HG03432 (cell line): ENCODE measurements around the gene PHLDB3.
A peak's percentile ranks its signal among the peaks of the same experiment; 100 is the strongest.

Source experiments
- ATAC-seq: cut with Tn5 transposase; IDR thresholded peaks from one replicate; pipeline ENCODE4 v1.9.1; 2021; ENCODE audit warnings: mild to moderate bottlenecking, moderate library complexity; ENCODE audit not compliant: unreplicated experiment

PHLDB3 gene

DNA sequence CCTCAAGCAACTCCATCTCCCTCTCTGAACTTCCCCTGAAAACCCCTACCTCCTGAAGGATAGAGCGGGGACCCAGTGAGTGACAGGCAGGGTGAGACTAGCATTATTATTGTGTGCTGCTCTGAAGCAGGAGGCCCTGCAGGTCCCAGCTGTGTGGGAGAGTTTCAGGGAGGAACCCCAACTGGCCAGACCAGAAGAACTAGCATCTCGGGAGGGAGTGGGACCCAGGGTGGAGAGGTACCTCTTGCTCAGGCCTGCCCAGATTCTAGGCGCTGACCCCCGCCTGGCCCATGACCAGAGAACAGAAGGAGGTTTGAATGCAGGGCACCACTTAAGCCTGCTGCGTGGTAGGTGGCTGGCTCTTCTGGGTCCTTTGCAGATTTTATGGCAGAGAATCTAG, 33.5 kb downstream of the PHLDB3 start:
- no peak for ATAC-seq

DNA sequence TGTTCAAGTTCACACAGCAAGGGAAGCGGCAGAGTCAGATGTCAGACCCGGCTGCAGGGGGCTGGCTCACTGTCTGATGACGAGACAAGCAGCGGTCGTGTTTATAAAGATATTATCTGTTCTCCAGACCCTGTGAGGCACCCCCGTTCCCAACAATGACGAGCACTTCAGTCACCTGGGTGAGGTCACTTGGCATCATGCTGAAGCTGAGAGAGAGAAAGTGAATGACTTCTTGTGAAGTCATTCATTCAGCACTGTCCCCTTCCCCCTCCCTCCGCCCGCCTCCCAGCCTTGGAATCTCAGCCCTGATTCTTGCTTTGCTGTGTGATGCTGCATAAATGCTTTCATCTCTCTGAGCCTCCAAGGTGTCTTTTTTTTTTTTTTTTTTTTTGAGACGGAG, 34.3 kb downstream of the PHLDB3 start:
- ATAC-seq: no peak

DNA sequence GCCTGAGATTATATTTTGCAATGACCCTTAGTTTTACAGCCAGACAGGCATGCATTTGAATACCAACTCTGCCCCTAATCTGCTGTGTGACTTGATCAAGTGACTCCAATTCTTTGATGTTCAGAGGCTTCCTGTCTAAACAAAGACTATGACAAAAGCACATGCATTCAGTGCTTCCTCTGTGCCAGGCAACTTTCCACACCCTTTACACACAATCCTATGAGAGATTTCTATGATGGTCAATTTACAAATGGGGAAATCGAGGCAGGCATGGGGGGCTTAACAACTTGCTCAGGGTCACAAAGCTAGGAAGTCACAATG, 35.4 kb downstream of the PHLDB3 start:
- ATAC-seq: no peak

DNA sequence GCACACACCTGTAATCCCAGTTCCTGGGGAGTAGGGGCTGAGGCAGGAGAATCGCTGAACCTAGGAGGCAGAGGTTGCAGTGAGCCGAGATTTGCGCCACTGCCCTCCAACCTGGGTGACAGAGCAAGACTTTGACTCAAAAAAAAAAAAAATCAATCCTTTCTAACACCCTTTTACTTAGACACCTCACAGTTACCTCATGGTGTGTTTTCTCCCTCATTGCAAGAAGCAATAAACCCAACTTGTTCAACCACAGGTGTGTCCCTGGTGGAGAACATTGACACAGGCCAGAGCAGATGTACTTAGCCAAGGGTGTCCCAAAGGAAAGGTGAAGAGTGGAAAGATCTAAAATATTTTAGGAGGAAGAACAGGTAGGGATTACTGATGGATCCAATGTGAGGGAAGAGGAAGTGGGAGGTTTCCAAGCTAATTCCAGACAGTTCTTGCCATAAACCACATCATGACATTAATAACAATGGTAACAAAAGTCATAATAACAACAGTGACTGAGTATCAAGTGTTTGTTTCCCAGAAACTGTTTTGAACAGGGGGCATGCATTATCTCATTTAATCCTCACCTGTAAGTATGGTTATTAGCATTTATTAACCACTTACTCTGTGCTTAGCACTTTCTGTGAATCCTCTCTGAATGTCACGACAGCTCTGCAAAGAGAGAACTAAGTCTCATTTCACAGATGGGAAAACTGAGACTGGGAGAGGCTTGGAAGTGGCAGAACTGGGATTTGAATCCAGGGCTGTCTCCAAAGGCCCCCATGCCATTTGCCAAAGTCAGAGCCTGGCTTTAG, 36.0 kb downstream of the PHLDB3 start:
- ATAC-seq: no peak

DNA sequence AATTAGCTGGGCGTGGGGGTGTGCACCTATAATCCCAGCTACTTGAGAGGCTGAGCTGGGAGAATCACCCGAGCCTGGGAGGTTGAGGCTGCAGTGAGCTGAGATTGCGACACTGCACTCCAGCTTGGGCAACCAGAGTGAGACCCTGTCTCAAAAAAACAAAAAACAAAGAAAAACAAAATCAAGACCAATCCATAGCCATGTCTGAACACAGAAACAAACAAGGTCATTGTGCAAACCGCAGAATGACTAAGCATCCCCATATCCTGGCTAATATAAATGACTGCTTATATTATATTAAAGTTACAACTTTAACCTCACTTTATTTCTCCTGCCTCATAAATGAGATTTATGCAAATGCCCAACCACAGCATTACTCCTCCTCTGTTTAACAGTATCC, 36.8 kb downstream of the PHLDB3 start:
- no peak for ATAC-seq

DNA sequence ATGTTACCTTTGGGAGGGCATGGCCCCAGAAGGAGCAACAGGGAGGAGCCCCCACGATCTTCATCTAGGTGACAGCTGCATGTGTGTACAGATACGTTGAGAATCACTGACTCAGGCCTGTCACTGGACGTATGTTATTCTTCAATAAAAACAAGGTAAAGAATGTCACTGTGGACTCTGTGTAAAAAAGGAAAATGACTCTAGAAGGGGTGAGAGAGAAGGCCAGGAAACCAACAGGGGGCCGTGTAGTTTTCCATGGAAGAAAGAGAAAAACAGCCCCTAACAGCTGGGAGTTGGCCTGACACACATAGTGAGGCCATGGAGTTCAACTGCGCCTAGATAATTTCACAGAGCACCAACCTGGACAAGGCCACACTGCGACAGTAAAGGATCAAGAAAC, 37.3 kb downstream of the PHLDB3 start:
- no peak for ATAC-seq

DNA sequence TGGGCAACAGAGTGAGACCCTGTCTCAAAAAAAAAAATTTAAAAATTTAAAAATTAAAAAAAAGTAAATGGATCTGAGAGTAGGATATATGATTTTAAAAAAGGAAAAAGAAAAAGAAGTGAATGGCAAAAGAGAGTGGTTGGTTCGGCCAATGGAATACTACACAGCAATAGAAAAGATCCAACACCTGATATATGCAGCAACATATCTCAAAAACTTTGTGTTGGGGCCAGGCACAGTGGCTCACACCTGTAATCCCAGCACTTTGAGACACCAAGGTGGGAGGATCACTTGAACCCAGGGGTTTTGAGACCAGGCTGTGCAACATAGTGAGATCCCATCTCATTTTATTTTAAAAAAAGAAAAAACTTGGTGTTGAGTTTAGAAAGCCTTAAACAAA, 37.8 kb downstream of the PHLDB3 start:
- ATAC-seq: no peak

GRCh38 chr19:43465468-43466120, 39.0 kb downstream of the PHLDB3 start, which contains the start of gene LYPD3:
Gene LYPD3 (minus strand): TSS chr19:43465608. CDS start chr19:43465571, 37 bp downstream.
- ATAC-seq: no peak

- ATAC-seq: peak; percentile 50
Measured at GRCh38 chr19:43464134-43464775, 40.3 kb downstream of the PHLDB3 start.

GRCh38 chr19:43463381-43464133, 41.0 kb downstream of the PHLDB3 start:
- ATAC-seq: peak; percentile 87

DNA sequence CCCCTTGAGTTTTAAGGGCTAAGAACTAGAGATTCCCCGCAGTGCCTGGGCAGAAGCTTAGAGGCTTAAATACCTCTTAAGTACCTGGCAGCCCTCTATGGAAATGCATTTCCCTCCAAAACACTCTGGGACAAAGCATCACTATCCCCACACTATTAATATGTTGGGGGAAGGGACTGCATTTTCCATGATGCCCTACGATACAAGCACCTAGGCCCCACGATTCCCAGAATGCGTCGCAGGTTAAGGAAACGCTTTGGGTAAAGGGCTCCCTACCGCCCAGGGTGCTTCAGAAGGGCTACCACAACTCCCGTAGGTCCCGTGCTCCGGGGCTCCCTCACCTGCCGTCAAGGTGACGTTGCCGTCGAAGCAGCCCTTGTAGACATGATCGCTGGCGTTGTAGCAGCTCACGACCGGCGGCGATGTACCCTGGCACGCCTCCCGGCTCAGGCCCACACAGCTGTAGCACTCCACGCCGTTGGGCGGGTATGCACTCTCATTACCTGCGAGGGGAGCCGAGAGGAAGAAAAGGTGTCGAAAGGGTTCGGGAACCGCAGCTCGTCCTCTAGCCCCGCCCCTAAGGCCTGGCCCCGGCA, 41.7 kb downstream of the PHLDB3 start:
- no peak for ATAC-seq

GRCh38 chr19:43462383-43462782, 42.2 kb downstream of the PHLDB3 start:
- ATAC-seq: no peak

GRCh38 chr19:43461303-43461702, 43.2 kb downstream of the PHLDB3 start:
- no peak for ATAC-seq

DNA sequence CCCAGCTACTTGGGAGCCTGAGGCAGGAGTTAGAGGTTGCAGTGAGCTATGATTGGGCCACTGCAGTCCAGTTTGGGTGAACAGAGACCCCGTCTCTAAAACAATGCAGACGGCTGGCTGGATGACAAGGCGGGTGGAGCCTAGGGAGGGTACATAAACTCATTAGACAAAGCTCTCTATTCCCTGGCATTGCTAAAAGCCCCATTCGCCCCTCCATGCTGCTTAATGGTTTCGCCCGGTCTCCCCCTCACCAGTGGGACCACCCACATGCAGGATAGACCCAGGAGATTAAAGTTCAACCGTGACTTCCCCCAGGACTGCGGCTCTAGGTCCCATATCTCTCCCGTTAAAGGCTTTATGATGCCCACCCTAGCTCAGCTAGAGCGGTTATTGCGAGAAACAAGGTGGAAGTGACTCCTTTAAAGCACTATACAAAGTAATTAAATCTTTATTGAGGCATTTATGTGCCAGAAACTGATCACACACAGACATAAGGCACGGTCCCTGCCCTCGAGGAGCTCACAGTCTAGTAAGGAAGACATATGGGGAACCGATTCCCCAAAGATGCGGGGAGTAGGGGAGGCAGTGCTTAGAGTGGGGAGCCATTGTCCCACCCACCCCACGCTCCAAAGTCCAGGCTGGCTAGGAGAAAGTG, 44.1 kb downstream of the PHLDB3 start:
- ATAC-seq: no peak

DNA sequence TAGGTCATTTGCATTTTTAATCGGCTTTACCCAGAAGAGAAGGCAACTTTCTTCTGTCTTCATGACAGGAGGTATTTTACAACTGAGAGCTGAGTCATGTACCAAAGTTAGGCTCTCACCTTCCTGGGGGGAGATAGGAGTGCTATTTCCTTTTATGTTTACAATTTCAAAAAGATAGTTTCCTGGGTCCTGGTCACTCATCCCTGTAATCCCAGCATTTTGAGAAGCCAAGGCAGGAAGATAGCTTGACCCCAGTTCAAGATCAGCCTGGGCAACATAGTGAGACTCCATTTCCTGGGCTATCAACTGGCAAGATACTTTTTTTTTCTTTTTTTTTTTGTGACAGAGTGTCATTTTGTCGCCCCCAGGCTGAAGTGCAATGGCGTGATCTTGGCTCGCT, 46.7 kb downstream of the PHLDB3 start:
- ATAC-seq: no peak

- no peak for ATAC-seq
Measured at GRCh38 chr19:43455321-43456113, 49.0 kb downstream of the PHLDB3 start.

GRCh38 chr19:43454031-43454430, 50.5 kb downstream of the PHLDB3 start:
- no peak for ATAC-seq

- no peak for ATAC-seq
Measured at GRCh38 chr19:43452582-43452981, 52.0 kb downstream of the PHLDB3 start.

- no peak for ATAC-seq
Measured at GRCh38 chr19:43450545-43450997, 54.0 kb downstream of the PHLDB3 start.

DNA sequence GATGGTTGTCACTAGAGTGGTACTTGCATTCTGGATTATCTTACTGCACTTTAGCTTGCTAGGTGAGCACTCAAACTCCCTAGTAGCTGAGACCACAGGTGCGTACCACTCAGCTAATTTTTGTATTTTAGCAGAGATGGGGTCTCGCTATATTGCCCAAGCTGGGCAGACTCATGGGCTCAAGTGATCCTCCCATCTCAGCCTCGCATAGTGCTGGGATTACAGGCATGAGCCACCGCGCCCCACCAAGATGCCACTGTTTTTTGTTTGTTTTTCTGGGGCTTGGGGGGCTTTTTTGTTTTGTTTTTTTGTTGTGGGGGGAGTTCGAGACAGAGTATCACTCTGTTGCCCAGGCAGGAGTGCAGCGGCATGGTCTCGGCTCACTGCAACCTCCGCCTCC, 56.9 kb downstream of the PHLDB3 start:
- no peak for ATAC-seq
